NCI-H2107 treated with DMSO at 0.1 percent for 48 hours (cell line): Measurements from ENCODE around the gene KIT.
"Not testable (repeated sequence)": the region's sequence is repeated elsewhere in the genome, so short reads cannot be mapped to it uniquely, and the experiment has no call there.

ENCODE experiments used
- DNase-seq: peaks from one replicate; lab custom pipeline; 2025; ENCODE audit not compliant: unreplicated experiment; lab: John Stamatoyannopoulos, UW

The KIT gene

DNA sequence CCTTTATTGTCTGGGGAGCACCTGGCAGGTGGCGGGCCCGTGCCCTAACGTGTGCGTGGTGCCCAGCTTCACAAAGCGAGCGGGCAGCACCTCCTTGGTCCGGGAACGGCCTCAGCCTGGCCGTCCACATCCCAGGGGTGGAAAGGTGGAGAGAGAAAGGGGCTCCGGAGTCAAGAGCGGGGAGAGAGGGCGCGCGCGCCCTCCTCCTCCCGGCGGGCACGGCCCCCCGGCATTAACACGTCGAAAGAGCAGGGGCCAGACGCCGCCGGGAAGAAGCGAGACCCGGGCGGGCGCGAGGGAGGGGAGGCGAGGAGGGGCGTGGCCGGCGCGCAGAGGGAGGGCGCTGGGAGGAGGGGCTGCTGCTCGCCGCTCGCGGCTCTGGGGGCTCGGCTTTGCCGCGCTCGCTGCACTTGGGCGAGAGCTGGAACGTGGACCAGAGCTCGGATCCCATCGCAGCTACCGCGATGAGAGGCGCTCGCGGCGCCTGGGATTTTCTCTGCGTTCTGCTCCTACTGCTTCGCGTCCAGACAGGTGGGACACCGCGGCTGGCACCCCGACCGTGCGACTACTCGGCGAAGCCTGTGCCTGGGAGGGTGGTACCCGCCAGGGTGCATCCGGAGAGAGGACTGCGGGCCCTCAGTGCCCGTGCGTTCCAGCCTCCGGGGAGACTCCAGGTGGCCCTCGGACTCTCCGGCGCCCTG, at the start of gene KIT:
Gene KIT (plus strand): TSS at position 407 of the 701 bp plus-strand sequence. CDS start 58 bp downstream, at position 465.
- peak; percentile 56 for DNase-seq

DNA sequence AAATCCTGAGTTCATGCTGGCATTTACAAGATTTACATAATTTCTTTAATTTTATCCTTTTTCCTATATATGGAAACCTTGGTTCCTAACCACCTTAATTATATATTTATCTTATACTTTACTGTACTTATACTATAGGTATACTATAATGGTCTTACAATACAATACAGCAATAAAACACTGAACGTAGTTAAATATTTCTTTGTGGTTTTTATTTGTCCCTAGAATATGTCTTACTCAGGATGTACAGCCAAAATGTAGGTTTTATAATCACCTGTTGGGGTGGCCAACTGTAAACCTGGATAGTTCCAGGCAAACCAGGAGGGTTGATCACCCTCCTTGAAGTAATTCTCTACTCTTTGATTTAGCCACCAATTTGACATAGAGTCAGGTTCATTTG, 48.4 kb upstream of the KIT start:
- no peak for DNase-seq

- DNase-seq = peak; percentile 59
These were observed 43.6 kb upstream of the KIT start for GRCh38 chr4:54614149-54614548.

- DNase-seq = no peak
These were observed 37.0 kb upstream of the KIT start for GRCh38 chr4:54620773-54621172.

- DNase-seq = no peak
These were observed 32.4 kb upstream of the KIT start for GRCh38 chr4:54625391-54625790.

- DNase-seq = no peak
These were observed 31.6 kb upstream of the KIT start for GRCh38 chr4:54626113-54626512.

DNA sequence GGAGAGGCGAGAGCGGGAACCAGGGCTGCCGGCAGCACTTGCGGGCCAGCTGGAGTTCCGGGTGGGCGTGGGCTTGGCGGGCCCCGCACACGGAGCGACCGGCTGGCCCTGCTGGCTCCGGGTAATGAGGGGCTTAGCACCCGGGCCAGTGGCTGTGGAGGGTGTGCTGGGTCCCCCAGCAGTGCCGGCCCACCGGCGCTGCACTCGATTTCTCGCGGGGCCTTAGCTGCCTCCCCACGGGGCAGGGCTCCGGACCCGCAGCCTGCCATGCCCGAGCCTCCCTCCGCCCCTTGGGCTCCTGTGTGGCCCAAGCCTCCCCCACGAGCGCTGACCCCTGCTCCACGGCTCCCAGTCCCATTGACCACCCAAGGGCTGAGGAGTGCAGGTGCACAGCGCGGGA, 25.2 kb upstream of the KIT start:
- no peak for DNase-seq

- not testable (repeated sequence) for DNase-seq
These were observed 24.5 kb upstream of the KIT start for GRCh38 chr4:54633102-54633740.

GRCh38 chr4:54635318-54635717, 22.4 kb upstream of the KIT start:
- DNase-seq = no peak

- no peak for DNase-seq
These were observed 20.4 kb upstream of the KIT start for GRCh38 chr4:54637325-54637724.

DNA sequence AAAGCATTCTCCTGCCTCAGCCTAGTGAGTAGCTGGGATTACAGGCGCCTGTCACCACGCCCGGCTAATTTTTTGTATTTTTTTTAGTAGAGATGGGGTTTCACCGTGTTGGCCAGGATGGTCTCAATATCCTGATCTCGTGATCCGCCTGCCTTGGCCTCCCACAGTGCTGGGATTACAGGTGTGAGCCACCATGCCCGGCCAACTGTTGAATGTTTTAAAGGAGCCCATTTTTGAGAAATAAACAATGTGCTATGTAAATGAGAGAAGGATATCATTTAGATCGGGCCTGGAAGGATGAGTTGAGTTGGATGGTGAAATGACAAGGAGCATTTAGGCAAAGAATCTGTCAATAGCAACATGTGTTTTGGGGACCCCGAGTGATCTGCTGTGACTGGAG, 16.7 kb upstream of the KIT start:
- not testable (repeated sequence) for DNase-seq

DNA sequence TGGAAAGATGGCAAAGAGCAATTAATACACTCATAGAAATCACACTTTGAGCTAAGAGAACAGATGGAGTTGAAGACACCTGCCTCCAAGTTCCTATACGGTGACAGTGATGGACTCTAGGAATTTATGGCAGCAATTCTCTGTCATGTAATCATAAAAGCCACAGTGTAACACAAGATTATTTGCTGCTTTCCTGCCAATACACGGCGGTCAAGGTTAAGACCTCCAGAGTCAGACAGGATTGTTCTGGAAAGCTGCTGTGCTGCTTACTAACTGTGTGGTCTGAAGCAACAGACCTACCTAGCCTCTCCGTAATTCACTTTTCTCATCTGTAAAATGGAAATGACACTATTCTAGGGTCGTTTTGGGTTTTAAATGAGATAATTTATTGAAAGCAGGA, 14.6 kb upstream of the KIT start:
- no peak for DNase-seq

- DNase-seq = no peak
These were observed 13.6 kb upstream of the KIT start for GRCh38 chr4:54643958-54644751.

- no peak for DNase-seq
These were observed 11.9 kb upstream of the KIT start for GRCh38 chr4:54645830-54646229.

- DNase-seq = no peak
These were observed 10.7 kb upstream of the KIT start for GRCh38 chr4:54647070-54647469.

- DNase-seq = no peak
These were observed 6.7 kb upstream of the KIT start for GRCh38 chr4:54651050-54651449.

GRCh38 chr4:54654753-54655152, 3.0 kb upstream of the KIT start:
- DNase-seq = no peak

DNA sequence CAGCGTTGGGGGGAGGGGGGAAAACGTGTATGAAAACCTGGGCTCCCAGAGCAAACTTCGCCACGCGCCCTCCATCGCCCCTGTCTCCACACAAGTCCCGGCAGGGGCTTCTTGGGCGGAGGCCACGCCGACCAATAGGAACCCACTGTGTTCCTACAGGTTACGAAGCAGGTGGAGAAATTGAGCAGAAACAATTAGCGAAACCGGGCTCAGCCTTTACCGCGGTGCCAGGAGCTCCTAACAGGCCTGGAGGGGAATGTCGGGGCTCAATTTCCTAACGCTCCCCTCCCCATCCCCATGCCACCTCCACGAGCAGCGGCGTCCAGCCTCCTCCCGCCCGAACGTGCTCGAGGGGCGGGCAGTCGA, 589 bp upstream of the KIT start:
- DNase-seq = peak; percentile 29

DNA sequence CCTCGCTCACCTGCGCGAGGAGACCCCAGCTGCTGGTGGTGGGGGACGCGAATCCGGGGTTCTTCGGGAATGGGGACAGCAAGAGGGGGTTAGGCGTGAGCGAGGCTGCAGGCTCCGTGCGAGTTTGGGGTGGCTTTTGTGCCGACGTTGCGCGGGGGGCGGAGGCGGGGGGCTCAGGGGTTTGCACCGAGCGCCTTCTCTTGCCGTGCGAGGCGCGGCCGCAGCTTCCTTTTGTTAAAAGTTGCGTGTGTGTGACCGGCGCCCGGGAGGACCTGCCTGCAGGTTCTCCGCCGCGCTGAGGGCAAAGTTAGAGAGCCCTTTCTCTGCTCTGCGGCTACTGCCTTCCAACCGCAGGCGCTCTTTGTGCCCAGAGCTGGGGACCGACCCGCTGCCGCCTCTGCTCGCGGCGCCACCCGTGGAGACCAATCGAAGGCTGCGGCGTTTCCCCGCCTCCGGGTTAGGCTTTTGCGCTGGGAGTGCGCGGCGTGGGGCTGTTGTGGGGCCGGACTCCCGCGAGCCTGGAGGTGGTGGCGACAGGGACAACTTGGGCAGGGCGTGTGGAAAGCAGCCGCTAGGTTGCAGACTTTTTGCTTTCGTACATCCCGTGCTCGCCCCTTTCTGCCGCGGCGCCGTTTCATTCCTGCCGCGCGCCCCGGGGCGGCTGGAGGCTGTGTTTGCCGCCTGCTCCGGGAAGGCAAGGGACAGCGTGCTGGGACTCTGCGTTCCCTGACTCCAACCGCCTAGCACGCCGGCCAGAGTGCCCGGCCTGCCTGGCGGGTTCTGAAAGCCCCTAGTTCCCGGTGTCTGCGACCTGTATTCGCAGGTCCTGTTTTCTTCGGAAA, 716 bp downstream of the KIT start:
- no peak for DNase-seq

- no peak for DNase-seq
These were observed 1.6 kb downstream of the KIT start for GRCh38 chr4:54659313-54659712.
